Measurements from ENCODE around the gene CYSLTR2.

DNA sequence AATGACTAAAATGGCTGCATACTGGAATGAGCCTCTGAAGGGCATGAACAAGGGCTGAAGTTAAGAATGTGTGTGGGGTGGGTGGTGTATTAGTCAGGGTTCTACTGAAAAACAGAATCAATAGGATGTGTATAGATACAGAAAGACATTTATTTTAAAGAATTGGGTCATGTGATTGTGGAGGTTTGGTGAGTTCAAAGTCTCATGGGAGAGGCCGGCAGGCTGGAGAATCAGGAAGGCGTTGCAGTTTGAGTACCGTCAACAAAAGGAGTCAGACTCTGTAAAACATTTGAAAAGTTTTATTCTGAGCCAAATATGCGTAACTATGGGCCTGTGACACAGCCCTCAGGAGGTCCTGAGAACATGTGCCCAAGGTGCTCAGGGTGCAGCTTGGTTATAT lies 24.5 kb upstream of the CYSLTR2 start:
- TF ChIP-seq, protein P1, sequence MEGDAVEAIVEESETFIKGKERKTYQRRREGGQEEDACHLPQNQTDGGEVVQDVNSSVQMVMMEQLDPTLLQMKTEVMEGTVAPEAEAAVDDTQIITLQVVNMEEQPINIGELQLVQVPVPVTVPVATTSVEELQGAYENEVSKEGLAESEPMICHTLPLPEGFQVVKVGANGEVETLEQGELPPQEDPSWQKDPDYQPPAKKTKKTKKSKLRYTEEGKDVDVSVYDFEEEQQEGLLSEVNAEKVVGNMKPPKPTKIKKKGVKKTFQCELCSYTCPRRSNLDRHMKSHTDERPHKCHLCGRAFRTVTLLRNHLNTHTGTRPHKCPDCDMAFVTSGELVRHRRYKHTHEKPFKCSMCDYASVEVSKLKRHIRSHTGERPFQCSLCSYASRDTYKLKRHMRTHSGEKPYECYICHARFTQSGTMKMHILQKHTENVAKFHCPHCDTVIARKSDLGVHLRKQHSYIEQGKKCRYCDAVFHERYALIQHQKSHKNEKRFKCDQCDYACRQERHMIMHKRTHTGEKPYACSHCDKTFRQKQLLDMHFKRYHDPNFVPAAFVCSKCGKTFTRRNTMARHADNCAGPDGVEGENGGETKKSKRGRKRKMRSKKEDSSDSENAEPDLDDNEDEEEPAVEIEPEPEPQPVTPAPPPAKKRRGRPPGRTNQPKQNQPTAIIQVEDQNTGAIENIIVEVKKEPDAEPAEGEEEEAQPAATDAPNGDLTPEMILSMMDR (IDR thresholded peaks at IDR 0.05): no peak
- no peak for TF ChIP-seq POLR2A (IDR thresholded peaks at IDR 0.05)
